Stomach (tissue), 4 donors: ENCODE measurements around the gene KDM2A.

ENCODE experiments used
- POLR2A ChIP-seq, 4 donors: fragments of 450-650 bp; IDR thresholded peaks; one replicate each; pipeline ENCODE4 v1.6.1; 2016; ENCODE audit warnings: antibody characterized with exemption in 4 of 4, control low read depth in 2 of 4, mild to moderate bottlenecking in 1 of 4, moderate library complexity in 1 of 4
- POLR2AphosphoS5 ChIP-seq, 3 donors: sonication (generic); formaldehyde crosslinking; IDR thresholded peaks; one replicate each; pipeline ENCODE4 v1.6.1; 2016; ENCODE audit warnings: antibody characterized with exemption in 3 of 3
- TF ChIP-seq, protein P1 (sequence below), 7 experiments: fragments of 450-650 bp in 4 of 7; fragments of 200-600 bp in 3 of 7; sonication (generic) in 3 of 7; IDR thresholded peaks; one replicate each; pipeline ENCODE4 v1.5.1; 2016 to 2019; ENCODE audit warnings: antibody characterized with exemption in 7 of 7, control low read depth in 2 of 7, mild to moderate bottlenecking in 1 of 7

DNA sequence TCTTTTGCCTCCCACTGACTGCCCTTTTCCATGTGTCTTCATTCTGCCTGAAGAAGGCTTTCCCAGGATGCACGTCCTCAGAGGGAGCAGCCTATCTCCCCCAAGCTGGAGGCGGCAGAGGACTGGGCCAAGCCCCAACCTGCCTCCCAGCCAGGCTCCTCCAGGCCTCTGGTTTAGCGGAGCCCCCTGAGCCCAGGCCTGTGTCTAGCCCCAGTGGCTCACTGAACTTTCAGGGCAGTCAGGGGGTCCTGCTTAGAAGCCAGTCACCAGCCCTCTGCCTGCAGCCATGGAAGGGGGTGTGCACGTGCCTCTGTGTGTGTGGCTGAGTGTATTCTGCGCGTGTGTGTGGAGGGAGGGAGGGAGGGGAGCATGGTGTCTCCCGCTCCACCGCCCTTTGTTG, 136.8 kb downstream of the KDM2A start:
- TF ChIP-seq, protein P1, sequence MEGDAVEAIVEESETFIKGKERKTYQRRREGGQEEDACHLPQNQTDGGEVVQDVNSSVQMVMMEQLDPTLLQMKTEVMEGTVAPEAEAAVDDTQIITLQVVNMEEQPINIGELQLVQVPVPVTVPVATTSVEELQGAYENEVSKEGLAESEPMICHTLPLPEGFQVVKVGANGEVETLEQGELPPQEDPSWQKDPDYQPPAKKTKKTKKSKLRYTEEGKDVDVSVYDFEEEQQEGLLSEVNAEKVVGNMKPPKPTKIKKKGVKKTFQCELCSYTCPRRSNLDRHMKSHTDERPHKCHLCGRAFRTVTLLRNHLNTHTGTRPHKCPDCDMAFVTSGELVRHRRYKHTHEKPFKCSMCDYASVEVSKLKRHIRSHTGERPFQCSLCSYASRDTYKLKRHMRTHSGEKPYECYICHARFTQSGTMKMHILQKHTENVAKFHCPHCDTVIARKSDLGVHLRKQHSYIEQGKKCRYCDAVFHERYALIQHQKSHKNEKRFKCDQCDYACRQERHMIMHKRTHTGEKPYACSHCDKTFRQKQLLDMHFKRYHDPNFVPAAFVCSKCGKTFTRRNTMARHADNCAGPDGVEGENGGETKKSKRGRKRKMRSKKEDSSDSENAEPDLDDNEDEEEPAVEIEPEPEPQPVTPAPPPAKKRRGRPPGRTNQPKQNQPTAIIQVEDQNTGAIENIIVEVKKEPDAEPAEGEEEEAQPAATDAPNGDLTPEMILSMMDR (IDR thresholded peaks at IDR 0.05) = no peak
- TF ChIP-seq POLR2A (IDR thresholded peaks at IDR 0.05) (no peak), POLR2AphosphoS5 (IDR thresholded peaks at IDR 0.05) (no peak)
